HG03025 (cell line): Measurements from ENCODE around the gene LEAP2.
"Not testable (repeated sequence)": the region's sequence is repeated elsewhere in the genome, so short reads cannot be mapped to it uniquely, and the experiment has no call there.

Experiments
- ATAC-seq: cut with Tn5 transposase; IDR thresholded peaks from one replicate; pipeline ENCODE4 v1.9.1; 2021; ENCODE audit warnings: mild to moderate bottlenecking, moderate library complexity; ENCODE audit not compliant: unreplicated experiment, low FRiP score

The LEAP2 gene

DNA sequence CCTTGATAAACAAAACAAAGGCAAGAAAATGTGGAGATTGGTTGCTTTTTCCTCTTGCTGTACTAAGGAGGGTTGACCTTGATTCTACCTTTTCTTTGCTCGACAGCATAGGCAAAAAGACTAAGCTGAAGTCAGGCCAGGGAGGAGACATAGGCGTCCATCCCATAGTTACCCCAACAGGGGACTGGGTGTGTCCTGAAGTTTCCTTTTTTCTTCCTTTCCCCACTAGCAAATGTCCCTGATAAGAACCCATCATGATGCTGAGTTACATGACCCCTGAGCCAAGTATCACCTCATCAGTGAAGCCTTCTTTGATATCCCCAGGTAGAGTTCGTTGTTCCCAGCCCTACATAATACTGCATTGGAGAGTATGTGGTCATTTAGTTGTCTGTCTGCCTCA, 33.2 kb upstream of the LEAP2 start:
- no peak for ATAC-seq

DNA sequence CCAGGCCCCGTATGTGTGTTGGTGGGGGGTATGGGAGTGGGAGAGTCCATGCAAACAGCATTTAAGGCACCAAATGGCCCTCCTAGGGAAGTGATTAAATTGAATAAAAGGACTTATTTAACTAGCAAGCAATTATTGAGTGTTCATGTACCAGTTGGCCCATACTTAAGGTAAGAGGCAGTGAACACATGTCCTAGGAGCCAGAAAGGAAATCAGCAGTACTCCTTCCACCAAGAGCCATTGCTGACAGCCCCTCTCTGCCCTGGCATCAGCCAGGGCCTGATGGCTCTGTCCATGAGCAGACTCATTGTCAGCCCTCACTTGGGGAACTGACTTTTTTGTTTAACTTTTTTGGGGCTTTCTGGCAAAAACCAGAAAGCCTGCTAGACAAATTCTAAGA, 32.6 kb upstream of the LEAP2 start:
- ATAC-seq: no peak

- ATAC-seq: no peak
Measured at GRCh38 chr5:132841305-132841704, 32.2 kb upstream of the LEAP2 start.

- ATAC-seq: no peak
Measured at GRCh38 chr5:132848270-132848669, 25.2 kb upstream of the LEAP2 start.

- no peak for ATAC-seq
Measured at GRCh38 chr5:132849347-132849746, 24.1 kb upstream of the LEAP2 start.

DNA sequence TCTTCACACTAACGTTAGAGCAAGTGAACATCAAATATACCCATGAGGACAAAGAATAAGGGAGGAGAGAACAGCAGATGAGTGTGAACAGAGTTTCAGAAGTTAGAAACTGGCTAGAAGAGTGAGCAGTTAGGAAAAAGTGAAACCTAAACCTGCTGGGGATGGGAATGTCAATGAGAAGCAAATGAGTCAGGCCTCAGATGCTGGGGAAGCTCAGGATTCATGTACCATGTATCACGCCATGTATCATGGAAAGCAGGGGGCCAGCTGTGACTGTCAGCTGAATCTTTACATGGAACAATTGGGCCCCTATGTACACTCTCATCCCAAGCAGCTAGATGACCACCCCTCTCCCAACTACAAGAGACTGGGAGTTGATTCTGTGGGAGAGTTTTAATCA, 23.4 kb upstream of the LEAP2 start:
- ATAC-seq: no peak

DNA sequence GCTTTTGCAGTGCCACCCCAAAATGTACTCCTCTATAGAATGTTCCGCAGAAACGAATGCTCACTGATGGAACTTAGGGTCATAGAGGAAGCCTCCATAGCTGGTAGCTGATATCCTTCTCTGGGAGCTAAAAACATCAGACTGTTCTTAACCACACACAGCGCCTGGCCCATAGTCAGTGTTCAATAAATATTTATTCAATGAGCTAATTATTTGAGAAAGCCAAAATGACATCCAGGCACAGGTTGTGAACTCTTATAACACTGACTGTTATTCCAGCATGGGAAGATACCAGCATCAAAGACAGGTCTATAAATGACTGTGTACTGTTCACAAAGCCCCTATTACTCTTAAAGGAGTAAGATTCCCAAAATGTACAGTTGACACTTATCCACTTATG, 20.1 kb upstream of the LEAP2 start:
- ATAC-seq: no peak

DNA sequence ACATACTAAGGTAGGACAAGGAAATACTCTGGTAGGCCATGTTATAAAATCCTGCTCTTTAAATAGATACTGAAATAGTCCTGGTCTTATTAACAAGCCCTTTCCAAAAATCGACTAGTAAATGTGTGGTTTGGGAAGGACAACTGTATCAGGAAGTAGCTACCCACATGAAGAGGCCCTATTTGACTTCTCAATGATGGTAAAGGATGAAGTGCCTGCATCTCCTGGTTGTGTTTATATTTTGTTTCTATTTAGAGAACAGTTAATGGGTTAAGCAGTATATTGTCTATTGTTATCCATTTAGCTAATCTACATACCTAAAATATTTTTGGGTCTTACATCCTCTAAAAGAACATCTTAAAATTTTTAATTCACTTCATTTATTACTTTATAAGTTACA, 19.7 kb upstream of the LEAP2 start:
- ATAC-seq: no peak

DNA sequence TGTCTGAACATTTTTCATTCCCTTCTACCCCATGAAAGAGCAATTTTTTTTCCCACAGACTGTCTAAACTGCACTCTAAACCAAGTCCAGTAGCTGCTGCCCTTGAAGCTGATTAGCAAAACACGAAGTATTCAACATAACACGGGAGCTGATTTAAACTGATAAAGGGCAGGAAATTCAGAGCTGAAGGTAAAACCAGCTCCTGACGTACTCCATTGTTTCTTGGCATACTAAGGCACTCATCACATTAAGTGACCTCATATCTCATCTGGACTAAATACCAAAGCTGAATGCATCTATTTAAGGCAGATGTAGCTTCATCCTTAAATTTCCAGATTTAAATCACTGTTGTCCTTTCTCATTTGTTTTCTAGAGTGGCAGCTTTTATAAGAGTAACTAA, 19.2 kb upstream of the LEAP2 start:
- no peak for ATAC-seq

GRCh38 chr5:132854992-132855391, 18.5 kb upstream of the LEAP2 start:
- not testable (repeated sequence) for ATAC-seq

- no peak for ATAC-seq
Measured at GRCh38 chr5:132856011-132856410, 17.5 kb upstream of the LEAP2 start.

DNA sequence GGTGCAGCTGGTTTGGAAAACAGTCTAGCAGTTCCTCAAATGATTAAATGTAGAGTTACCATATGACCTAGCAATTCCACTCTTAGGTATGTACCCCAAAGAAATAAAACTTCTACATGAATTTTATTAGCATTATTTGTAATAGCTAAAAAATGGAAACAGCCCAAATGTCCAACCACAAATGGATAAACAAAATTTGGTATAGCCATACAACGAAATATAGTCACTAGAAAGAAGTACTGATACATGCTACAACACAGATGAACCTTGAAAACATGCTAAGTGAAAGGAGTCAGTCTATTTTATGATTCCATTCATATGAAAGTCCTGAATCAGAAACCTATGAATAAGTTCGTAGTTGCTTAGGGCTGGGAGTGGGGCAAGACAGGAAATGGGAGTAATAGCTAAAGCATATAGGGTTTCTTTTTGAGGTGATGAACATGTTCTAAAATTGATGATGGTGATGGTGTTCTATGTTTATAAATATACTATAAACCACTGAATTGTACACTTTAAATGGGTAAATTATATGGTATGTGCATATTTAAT, 13.5 kb upstream of the LEAP2 start:
- ATAC-seq: no peak

GRCh38 chr5:132860742-132861141, 12.7 kb upstream of the LEAP2 start:
- ATAC-seq: no peak

GRCh38 chr5:132865668-132866341, 7.7 kb upstream of the LEAP2 start:
- no peak for ATAC-seq

DNA sequence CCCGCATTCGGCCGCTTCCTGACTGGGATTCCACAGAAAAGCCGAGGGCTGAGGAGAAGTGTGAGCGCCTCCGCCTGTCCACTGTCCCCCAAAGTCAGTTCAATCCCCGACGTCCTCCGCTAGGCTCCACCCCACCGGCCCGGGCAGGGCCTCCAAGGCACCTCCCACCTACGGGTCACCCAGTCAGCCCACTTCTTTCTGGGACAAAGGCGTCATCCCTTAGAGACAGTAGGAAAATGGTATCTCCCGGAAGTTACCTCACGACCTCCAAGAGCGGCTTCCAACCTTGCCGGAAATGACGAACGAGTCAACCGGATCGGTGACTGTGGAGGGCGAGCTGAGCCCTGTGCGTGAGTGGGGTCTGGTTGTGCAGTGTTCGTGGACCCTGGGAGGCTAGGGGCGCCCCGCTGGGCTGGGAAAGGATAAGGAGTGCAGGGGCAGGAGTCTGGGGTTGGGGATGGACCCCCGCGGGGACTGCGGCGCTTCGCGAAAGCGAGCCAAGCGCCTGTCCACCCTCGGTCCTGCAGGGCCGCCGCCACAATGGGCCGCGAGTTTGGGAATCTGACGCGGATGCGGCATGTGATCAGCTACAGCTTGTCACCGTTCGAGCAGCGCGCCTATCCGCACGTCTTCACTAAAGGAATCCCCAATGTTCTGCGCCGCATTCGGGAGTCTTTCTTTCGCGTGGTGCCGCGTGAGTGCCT, 7.0 kb upstream of the LEAP2 start, which contains the start of the genes GDF9 and UQCRQ:
TSS of gene GDF9 (minus strand) at position 128 of the 704 bp plus-strand sequence. CDS start 1,936 bp downstream, outside the sequence.
TSS of gene UQCRQ (plus strand) at position 301 of the 704 bp plus-strand sequence. CDS start at position 541, 240 bp downstream.
- peak; percentile 98 for ATAC-seq

DNA sequence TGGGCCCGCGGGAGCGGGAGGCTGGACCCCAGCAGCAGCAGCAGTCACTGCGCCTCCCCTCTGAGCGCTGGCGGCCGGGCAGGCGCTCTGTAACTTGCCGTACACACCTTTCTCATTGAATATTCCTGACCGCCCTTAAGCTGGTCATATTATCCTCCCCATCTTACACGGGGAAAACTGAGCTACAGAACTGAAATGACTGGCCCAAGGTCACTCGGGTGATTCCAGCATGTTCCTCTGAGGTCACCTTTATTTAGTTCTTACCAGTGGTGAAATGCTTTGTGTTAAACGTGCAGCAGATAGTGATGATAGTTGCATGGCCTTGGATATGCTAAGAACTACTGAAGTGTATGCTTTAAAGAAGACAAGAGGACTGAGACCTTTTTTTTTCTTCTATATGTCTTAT, 6.4 kb upstream of the LEAP2 start:
- ATAC-seq: no peak

DNA sequence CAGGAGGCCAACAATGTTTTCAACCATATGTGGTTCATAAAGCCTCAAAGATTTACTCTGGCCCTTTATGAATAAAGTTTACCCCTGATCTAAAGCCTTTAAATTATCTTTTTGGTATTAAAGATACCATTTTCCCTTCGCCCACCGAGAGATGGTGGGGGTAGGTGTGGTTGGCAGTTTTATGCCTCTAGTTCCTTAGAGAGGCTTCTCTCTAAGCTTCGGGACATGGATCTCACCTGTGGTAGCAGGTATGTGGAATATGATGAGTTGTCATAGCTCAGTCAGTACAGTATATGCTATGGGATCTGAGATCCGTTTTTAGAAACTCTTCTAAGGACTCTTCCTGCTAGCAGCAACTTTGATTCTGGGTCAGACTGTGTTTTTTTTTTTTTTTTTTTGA, 4.7 kb upstream of the LEAP2 start:
- no peak for ATAC-seq

DNA sequence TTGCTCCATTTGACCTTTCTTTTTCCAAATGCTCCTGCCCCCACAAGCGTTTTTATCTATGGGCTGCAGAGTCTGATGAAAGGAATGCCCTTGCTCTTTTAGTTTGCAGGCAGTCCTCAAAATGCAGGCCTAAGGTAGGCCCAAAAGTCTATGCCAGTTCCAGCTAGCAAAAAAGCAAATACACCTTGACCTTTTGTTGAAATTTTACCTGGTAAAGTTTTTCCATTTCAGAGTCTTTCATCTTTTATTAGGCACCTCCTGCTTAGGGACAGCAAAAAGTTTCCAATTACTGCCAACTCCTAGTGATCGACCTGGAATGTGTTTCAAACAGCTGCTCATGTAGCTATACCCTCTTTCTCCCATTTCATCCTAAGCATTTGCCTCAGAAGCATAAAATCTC, 2.7 kb upstream of the LEAP2 start:
- ATAC-seq: no peak

DNA sequence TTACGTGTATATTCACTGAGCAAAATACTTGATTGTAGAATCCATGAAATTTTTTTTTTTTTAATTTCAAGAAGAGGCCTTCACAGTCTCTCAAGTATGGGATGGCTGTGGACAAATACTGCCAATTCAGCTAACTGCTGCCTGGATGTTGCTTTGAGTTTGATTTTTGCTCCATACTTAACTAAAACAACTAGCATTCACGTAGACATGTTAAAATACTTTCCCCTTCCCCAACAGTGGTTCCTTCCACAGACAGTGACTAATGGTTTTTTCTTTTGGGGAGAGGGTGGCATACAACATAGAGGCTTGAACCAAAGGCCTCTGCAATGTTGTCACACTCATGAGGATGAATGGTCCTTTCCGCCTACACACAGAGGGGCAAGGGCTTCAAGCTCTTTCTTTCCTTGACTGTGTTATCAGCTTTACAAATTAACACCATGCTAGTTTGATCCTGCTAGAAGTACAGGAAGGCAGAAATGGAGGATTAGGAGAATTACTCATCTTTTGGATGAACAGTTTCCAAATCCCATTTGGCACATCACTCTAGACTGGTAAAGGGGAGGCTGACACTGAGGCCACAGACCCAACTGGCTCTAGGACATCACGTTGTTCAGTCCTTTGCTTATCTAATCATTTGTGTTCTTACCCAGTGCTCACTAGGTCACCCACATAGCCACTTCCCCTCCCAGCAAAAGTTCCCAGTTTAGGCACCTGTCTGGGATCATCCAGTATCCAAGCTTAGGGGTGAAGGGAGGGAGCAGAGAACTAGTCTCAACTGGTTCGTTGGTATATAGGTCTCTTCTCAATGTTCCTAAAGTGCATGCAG, 1.8 kb upstream of the LEAP2 start:
- no peak for ATAC-seq

GRCh38 chr5:132872788-132873118, 715 bp upstream of the LEAP2 start:
- no peak for ATAC-seq

DNA sequence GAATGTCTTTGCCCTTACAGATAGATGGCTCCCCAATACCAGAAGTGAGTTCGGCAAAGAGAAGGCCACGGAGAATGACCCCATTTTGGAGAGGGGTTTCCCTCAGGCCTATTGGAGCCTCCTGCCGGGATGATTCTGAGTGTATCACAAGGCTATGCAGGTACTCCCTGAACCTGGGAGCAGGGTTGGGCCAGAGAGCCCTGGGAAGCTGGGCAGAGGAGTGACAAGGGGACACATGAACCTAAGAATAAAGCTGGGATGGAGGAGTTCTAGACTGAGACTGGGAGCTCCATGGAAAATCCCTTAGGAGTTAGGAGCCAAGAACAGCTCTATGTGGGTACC, 433 bp downstream of the LEAP2 start:
- ATAC-seq: no peak
